WTC11 (cell line): Measurements from ENCODE around the gene VPS8.

Source experiments
- IRF1 ChIP-seq: sonication (generic); formaldehyde crosslinking; IDR thresholded peaks from 2 replicates; pipeline ENCODE4 v1.8.0; 2023; ENCODE audit warnings: missing genetic modification reagents
- TEAD4 ChIP-seq: sonication (generic); formaldehyde crosslinking; IDR thresholded peaks from 2 replicates; pipeline ENCODE4 v1.8.0; 2022; ENCODE audit warnings: mild to moderate bottlenecking, missing genetic modification reagents

GRCh38 chr3:184910664-184911063 is 98.7 kb downstream of the VPS8 start:
- TF ChIP-seq IRF1 (no peak), TEAD4 (CRISPR knock-in tag) (no peak)
